GM21717 (cell line): ENCODE measurements around the gene DHX32.

ENCODE experiments used
- ATAC-seq: cut with Tn5 transposase; IDR thresholded peaks from one replicate; pipeline ENCODE4 v1.9.1; 2021; ENCODE audit warnings: mild to moderate bottlenecking, moderate library complexity; ENCODE audit not compliant: unreplicated experiment

DHX32 gene

DNA sequence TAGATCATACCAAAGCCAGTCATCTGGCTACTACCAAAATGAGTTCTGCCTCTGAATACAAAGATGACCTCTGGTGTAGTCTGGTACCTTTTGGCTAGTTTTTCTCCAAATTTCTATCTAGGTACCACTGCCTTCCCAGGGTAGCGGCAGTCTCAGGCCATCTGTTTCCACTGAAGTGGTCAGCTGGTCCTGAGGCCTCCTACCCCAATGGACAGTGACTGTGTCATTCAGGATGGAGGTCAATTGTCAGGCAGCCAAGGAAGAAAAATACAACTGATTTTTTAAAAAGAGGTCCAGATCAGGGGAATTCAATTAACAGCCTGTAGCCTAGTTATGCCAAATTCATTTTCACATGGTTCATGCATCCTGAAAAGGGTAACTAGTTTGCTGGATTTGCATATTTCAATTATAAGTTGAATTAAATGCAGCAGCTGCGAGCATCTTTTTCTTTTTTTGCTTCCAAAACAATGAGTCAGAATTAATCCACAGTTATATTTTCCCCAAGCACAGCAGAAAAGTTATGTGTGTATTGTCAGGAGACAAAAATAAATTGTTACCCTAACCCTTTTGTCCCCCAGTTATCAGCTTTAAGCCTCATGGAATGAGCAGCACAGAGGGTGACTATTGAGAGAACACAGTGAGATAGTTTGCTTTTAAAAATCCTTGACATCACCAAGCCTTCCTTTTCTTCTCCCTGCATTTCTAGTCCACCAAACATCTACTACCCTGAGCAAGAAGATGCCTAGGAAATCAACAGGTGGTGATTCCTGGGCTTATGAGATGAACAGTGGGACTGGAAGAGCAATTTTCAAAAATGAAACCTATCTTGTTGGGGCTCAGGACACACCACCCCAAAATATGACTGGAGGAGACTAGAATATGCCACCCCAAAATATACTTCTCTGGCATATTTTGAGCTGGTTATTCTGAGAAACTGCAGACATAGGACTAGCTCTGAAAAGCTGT, 30.0 kb downstream of the DHX32 start:
- ATAC-seq, result no peak

DNA sequence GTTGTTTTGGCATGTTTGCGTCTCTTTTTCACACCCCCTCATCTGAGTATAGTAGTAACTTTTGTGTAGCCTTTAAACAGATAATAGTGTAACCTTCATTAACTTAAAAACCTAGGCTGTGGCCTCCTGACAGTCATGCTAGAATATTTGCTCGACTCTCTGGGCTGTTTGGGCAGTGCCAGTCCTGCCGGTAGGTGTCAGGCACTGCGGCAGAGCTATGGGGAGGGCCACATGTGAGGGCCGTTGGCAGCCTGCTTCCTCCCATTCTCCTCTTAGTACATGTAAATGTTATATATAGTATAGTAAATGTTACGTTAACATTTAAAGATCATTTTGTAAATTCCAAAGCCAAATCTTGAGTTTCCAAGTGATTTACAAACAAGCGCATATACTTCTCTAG, 31.6 kb downstream of the DHX32 start:
- ATAC-seq, result no peak

DNA sequence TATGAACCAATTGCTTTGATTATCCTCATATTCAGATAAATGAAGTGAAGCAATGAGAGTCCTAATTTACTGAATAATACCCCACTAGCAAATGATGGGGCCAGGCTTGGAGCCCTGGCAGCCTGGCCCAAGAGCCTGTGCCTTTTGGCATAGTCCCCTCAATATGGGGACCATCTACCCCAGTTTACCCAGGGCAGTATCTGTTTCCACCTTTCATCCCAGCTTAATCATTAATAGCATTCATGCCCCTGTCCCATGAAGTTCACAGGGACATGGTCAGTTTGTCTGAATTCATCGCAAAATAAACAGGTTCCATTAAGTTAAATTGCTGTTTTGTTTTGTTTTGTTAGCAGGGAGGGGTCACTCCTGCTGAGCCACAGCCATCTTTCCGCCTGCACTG, 32.2 kb downstream of the DHX32 start:
- no peak for ATAC-seq

DNA sequence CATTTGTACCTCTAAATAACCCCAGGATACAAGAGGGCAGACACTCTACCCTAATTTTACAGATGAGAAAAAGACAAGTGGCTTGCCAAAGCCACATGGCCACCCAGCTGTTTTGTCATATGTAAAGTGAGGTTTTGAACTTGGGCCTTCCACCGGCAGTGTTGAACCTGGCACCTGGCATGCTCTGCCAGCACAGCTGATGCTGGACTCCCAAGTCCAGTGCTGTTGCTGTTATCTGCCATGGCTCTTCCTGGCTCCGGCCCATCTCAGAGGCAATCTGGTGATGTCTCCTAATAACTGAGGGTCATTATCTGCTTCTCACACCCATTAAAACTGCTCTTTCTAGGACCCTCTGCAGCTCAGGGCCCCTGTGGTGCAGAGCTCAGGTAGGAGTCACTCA, 32.7 kb downstream of the DHX32 start:
- ATAC-seq, result no peak

DNA sequence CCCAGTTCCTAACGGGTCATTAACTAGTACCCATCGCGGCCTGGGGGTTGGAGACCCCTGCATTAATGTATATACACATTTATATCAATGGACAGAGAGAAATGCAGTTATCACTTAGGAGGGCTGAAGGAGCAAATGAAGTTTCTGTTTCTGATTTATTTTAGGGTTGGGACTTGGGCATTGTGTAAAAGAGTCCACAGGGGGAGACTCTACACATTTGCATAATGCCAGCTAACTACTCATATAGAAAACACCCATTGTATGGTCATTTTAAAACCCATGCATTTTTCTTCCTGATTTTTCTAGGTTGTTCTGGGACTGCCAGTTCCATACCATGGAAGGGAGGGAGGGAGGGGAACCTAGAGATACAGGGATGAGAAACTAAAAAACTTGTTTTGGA, 34.2 kb downstream of the DHX32 start:
- ATAC-seq, result peak; percentile 65

DNA sequence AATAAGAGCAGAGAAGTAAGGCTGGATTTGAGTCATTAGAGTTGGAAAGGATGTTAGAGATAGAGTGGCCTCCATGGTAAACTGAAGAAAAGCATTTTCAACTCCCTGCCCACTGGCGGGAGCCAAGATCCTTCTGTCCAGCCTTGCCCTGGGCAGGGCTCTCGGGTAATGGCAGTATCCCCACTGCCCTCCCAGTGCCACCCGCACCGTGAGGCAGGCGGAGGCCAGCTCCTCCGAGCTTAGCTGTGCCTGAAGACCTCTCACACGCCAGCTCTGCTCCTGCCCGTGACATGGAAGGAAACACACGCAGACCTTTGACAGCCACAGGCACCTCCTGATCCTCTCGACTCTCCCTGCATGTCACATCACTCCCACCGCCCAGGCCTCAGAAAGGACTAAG, 35.5 kb downstream of the DHX32 start:
- no peak for ATAC-seq

DNA sequence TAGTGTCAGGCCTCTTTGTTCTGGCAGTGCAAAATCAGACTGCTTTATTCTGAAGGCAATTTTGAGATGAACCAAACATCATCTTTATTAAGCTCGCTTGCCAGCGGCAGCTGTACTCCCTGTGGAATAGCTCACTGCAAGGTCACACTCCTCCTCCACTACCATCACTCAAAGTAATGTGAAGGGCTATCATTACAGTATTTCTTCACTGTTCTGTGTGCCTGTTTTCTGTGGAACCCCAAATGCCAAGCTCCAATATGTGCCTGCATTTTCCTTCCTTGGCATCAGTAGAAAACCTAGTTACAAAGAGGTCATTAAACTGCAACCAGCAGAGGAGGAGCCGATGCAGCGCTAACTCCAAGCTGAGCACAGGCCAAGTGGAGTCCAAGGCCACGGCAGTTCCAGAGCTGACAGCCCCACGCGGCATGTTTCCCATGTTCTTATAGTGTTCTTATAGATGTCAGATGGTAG, 36.3 kb downstream of the DHX32 start:
- ATAC-seq, result no peak

DNA sequence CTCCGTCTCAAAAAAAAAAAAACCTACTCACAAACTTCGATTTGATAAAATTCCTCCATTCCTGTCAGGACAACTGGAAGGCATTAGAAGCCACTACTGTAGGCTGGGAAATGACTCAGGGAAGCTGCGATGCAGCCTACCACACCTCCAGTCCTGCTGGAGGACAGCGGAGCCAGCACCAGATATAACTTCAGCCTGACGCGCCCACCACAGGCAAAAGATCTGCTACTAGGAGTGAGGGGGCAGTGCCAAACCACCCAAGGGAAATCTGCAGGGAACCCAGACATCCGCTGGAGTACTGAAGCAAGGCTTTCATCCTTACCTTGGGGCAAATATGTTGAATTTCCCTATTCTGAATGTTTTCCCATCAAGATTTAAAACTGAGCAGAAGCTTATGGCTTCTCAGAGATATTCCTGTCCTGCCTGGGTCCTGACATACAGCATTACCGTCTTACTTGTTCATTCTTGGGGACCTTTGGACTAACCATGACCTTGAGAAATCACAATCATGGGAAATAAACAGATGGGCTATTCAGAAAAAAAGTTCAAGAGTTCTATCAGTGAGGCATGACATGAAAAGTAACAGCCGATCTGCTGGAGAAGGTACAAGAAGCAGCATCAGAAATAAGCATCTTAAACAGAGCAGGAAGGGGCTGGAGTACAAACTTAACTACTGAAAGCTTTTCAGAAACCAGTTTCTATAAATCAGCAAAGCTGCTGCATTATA, 37.3 kb downstream of the DHX32 start:
- no peak for ATAC-seq

DNA sequence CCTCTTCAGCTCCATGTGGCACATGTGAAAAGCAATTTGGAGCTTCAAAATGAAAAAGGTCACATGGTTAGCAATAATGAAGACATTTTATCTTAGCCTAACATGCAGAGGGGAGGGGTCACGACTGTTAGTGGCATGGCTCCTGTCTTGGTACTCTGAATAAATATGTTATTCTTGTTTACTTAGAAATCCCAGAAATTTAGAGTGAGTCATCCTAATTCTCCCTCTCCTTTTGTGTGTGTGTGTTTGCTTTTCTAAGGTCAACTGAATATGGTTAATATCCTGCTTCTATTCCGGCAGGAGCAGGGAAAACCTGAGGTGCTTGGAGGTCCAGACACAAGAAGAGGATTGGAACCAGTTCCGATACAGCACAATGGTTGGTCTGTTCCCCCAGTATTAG, 40.1 kb downstream of the DHX32 start:
- ATAC-seq, result no peak

DNA sequence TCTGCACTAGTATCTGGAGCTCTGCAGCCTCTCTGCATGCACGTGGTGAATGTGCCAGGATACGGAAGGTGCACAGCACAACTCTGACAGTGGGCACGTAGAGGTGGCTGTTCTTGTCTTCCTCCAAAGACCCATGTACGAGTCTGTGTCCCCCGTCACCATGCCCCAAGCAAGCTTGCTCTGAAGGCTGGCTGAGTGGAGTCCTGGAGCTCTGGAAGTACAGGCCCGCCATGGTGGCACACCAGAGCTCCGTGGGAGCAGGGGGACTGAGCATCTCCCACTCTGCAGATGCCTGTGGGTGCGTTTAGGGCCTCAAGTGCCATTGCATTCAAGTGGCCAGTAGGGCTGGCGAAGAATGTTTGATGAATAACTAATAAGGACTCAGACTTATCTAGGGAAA, 40.7 kb downstream of the DHX32 start:
- no peak for ATAC-seq

DNA sequence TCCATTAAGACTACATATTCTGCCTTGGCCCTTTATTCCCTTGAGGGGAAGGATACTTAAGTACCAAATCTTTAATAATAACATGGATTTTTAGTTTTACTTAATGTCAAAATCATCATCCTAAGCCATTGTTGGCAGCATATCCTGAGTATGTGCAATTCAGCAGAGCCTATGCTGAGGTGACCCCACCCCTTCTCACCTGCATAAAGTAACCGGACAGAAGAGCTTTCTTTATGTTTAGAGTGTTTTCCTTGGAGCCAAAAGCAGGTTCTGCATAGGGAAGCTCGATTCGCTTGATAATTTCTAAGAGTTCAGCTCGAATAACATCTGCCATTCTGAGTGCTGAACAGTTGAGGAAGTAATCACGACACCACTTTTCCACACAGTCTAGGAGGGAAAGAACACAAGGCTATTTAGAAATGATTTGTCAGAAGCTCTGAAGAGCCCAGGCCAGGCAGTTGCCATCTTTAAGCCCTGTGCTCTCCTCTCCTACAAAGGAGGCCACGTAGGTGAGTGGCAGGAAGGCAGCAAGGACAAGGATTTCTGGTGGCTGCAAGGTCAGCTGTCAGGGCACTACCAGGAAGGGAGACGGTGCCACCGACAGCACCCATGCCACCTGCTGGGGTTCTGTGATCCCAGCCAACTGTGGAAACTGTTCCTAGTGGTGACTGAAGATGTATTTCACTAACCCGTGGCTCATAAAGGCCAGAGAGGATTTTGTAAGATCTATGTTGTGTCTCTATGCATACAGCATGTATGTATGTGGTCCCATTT, 42.1 kb downstream of the DHX32 start:
- ATAC-seq, result no peak

DNA sequence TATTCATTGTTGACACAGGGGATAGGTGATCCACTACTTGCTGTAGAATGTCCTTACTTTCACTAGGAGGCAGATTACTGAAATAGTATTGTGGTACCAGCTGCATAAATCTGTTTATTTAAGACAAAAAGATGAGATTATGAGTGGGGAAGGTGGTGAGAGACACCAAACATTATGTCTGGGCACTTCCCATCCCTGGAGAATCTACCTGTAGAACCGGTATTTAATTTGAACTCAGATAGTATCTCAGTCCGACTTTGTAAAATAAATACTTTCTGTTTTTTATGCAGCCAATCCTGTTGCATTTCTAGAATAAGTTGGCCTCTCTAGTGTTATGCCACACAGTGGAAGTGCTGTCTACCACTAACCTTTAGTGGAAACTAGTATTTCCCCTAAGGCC, 44.3 kb downstream of the DHX32 start:
- no peak for ATAC-seq

DNA sequence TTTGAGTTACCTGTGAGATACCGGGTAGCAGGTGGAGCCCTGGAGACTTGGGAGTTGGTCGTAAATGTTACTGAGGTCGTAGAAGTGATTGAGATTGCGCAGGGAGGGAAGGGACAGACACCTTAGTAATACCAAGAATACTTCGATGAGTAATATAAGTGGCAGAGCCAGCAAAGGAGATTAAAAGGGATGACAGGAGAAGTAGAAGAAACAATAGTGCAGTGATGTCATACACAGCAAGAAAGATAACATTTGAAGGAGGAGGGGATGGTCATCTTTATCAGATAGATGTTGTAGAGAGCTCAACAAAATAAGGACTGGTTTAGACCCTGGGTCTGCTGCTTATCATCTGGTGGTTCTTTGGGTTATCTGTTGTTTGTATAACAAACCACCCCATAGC, 52.8 kb downstream of the DHX32 start:
- ATAC-seq, result no peak

DNA sequence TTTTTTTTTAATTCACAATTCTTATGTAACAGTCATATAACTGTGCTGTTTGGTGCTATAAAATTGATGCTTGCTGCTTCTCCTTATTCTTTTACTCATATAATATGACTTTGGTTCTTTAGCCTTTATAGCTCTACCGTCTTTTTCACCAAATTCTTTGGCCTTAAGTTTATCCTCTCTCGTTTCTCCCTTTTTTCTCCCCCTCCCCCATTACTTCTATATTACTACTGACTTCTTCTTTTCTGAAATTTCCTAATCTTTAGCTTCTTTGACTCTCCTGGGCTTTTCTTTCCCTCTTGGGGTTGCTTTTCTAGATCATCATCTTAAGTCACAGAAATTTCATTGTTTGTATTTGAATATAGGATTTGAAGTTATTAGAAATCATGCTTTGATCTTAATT, 54.0 kb downstream of the DHX32 start:
- no peak for ATAC-seq

DNA sequence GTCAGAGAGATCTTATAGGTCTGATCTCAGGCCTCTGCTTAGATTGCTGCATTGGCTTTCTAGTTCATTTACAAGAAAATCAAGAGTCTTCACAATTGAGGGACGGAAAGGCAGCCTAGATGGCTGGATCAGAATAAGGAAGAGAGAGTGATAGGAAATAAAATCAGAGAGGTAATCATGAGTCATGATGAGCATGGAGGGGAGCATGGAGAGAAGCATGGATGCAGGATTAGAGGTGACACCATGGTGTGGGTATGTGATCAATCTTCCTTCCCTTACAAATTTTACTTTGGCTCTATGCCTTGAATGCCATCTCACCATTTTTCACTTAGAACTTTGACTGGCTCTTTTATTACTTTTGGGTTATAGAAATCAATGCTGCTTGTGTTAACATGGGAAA, 56.4 kb downstream of the DHX32 start:
- no peak for ATAC-seq

DNA sequence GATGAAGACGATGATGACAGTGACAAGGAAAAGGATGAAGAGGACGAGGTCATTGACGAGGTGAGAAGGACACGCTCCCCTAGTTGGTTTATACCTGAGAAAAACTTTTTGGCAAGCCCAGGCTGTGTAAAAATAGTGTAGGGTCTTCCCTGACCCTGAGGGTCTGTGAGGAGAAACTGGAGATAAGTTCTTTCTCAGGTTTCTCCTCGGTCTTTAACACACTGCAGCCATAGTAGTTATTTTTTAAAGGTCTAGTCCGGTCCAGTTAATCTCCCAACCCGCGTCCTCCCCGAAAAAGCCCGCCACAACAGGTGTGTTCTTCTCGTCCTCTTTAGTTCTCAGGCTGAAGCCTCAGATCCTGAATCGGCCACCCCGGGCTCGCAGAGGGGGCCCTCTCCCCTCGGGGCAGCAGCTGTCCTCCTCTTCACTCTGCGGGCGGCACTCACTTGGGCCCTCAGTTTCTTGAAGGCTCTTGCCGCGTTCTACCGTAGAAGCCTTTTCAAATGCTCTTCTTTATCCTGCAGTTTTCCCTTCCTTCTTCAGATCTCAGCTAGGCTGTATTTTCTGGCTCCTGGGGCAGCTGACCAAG, 57.3 kb downstream of the DHX32 start:
- ATAC-seq, result no peak

DNA sequence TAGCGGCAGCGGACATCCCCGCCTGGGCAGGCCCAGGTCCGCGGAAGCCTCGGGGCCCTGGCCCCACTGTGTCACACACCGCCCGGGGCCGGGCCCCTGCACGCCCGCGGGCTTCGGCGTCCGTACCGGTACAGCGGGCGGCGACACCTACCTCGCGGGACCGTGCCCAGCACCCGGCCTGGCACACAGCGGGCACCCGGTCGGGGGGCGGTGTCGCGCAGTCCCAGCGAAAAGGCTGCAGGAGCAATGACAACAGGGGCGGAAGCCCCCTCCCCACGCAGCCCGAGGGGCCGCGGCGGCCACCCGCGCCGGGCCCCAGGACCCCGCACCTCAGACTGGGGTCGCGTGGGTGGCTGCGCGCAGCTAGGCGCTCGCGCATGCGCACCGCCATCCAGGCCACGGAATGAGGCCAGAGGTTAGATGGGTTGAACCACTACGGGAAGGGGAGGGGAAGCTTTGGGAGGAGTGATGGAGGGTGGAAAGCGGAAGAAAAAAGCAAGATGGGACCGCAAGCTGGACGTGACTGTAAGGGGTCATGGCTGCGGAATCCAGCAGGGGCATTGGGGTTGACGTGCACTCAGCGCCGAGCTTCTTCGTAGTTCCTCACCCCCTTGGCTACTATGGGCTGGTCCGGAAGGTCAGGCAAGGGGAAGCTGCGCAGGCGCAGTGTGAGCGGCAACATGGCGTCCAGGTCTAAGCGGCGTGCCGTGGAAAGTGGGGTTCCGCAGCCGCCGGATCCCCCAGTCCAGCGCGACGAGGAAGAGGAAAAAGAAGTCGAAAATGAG, 58.0 kb downstream of the DHX32 start, which contains the start of the genes BCCIP and UROS:
Gene BCCIP, plus strand, starts transcription at position 669 of the 785 bp plus-strand sequence. Its CDS starts 12 bp downstream, at position 681.
Gene UROS, minus strand, starts transcription at position 381 of the 785 bp plus-strand sequence. CDS start 6,759 bp downstream, outside the sequence.
- ATAC-seq, result peak; percentile 72

DNA sequence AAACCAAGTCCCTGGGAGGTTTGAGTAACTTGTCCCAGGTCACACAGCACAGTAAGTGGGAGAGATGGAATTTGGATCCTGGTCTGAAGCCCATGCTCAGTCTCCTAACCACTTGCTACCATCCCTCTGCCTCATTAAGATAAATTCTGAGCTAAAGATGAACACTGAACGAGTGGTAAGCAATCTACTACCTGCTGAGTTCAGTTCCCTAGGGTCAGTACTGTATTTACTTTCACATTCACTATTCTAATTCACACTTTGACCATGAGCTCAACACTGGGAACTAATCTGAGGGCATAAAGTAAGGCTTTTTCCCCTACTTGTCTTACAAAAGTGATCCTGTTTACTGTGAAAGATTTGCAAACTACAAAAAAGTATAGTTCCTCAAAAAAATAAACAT, 60.4 kb downstream of the DHX32 start:
- ATAC-seq, result peak; percentile 48

DNA sequence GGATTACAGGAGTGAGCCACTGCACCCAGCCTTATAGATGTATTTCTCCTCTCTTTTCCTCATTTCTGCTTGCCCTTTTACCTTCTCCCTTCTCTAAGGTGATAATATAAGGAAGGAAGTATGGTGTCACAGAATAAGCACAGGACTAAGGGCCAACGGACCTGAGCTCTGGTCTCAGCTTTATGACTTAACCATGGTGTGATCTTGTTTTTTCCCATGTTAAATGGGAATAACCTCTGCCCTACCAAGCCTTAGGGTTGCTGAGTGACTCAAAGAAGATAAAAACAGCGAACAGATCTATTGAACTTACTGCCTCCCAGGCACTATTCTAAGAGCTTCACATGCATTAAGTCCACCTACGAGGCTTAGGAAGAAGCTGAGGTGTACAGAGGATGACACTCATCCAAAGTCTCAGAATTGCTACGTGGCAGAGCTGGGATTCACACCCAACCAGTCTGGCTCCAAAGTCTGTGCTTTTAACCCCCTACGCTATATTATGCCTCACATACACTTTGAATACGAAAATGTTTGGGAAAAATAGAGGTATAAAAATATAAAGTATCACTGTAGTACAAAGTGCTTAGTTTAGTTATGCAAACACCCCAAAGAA, 63.6 kb downstream of the DHX32 start:
- ATAC-seq, result no peak
